ENCODE results near the gene CLEC14A. TPM values are rescaled to one million over a fixed set of nuclear protein-coding genes. Genes with fewer than 3 reads are reported as not detected.

Gene CLEC14A, protein sequence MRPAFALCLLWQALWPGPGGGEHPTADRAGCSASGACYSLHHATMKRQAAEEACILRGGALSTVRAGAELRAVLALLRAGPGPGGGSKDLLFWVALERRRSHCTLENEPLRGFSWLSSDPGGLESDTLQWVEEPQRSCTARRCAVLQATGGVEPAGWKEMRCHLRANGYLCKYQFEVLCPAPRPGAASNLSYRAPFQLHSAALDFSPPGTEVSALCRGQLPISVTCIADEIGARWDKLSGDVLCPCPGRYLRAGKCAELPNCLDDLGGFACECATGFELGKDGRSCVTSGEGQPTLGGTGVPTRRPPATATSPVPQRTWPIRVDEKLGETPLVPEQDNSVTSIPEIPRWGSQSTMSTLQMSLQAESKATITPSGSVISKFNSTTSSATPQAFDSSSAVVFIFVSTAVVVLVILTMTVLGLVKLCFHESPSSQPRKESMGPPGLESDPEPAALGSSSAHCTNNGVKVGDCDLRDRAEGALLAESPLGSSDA
- total RNA-seq, result 47.3 TPM

DNA sequence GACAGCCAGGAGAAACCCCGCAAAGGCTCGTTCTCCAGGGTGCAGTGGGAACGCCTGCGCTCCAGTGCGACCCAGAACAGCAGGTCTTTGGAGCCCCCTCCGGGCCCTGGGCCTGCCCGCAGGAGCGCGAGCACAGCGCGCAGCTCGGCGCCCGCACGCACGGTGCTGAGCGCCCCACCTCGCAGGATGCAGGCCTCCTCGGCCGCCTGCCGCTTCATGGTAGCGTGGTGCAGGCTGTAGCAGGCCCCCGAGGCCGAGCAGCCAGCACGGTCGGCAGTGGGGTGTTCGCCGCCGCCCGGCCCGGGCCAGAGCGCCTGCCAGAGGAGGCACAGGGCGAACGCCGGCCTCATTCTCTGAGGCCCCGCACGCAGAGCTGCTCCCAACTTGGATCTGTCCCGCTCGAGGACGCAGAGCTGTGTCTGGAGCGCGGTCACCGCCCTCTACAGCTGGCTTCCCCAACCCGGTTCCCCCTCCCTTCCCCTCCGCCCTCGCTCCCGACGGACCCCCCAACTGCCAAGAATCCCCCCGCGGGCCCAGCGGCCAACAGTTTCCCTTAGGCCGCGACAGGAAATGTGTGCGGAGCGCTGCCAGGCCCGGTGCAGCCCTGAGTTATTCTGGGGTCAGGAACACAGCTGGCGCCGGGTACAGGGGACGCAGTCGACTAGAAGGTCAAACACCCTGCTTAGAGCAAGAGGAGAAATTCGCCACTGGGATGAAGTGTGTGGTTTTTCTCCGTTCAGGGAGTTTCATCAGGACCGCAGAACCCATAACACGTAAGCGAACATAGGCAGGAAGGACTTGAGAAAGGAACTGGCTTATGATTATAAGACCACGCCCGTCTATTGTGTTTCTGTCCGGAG lies at the start of gene CLEC14A:
CLEC14A (minus strand) TSS at position 421 of the 860 bp plus-strand sequence; CDS start at position 350, 71 bp downstream.
- peak; percentile 83 for ATAC-seq
- intact Hi-C loops (cut with DNase I), result no loop called here
- peak; percentile 77 for DNase-seq (ENCODE audit: low spot score)

DNA sequence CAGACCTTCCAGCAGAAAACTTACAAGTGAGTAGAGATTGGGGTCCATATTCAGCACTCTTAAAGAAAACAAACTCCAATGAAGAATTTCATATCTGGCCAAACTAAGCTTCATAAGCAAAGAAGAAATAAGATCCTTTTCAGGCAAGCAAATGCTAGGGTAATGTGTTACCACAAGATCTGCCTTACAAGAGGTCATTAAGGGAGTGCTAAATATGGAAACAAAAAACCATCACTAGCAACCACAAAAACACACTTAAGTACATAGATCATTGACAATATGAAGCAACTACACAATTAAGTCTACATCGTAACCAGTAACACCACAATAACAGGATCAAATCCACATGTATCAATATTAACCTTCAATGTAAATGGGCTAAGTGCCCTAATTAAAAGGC lies 47.1 kb upstream of the CLEC14A start:
- ATAC-seq, result no peak
- intact Hi-C loops (cut with DNase I), result no loop called here

DNA sequence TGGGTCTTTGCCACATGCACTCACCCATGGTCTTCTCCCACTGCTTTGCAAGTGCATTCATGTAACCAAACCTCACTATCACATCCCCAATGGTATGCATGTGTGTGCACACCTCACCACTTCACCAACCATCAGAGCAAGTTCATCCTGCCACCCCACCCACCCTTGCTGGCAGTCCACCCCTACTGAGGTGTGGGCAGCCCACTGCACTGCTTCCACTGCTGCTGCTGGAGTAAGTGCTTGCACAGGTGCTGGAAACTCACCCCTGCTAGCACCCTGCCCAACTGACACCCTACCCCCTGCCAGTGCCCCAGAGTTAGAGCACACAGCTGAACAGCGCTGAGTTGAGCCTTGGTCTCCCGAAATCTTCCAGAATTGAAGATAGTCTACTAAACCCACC lies 46.1 kb upstream of the CLEC14A start:
- ATAC-seq (no peak), DNase-seq (ENCODE audit: low spot score) (no peak)
- intact Hi-C loops (cut with DNase I), result no loop called here

More for the DNA sequence above, 47.1 kb upstream of the CLEC14A start:
- no peak for DNase-seq (ENCODE audit: low spot score)

DNA sequence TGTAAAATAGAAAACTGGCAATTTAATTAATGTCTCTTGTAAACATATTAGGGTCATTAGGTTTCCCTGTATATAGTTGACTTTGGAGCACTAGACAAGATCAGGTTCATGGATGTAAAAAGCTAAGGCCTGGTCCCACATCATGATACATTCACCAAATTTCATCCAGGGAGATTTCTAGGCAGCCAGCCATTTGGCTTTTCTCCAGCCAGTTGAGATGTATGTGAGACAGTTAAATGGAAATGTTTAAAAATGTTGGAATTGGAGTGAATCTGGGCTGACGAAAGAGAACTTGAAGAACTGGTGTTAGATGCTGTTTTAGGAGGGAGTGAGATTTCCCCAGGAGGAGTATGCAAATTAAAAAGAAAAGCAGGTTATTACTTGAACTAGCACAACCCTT lies 41.8 kb upstream of the CLEC14A start:
- intact Hi-C loops (cut with DNase I), result no loop called here
- DNase-seq (ENCODE audit: low spot score) (no peak), ATAC-seq (no peak)

DNA sequence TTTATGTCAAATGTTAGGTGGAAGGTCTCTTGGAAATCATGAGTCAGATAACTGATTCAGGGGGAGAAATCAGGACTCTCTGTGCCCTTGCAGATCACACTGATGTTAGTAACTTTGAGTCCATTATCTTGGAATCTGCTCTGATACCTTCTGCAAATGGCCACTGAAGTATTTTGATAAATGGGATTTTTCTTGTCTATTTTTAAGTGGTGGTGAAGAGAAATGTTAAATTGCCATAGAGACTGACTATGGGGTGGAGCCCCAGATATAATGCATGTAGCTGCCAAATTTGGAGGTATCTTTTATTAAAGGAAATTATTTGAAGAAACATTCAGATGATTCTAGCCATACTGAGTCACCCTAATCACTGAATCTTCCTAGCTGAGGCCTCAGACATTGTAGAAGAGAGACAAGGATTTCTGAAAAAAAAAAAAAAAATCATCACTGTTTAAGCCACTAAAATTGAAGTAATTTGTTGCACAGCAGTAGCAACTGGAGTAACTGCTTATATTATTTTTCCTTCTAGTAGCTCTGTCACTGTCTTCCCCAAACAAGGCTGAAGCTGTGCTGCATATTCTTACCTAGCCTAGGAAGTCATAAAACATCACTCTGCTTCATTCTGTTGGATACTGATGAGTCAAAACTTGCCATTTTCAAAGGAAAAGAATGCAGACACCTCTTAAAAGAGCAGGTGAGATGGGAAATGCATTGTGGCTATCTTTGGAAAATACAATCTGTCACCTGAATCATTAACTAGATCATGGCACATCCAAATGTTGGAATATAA lies 36.0 kb upstream of the CLEC14A start:
- DNase-seq (ENCODE audit: low spot score), result no peak
- intact Hi-C loops (cut with DNase I), result no loop called here
- ATAC-seq, result no peak

DNA sequence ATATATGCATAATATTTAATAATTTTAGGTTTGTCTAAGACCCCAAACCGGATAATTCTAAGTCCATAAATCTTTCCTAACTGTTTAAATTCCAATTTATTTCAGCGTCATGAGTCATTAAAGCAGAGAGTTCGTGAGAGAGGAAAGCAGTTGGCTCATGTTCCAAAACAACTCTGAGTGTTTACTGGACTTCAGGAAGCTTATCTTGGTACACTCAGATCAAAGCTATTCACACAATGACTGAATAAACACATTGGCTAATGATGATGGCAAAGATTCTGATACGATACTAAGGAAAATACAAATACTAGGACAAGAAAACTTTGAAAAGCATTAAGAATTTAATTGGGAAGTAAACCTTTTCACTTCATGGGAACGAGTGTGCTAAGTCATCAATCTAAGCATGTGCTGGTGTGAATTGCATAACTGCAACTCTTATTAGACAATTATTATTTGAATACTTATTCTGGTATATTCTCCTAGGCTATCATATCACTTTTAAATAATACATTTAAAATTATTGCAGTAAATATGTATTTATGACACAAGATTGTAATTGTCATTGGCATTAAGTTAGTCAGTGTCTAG lies 34.8 kb upstream of the CLEC14A start:
- intact Hi-C loops (cut with DNase I), result no loop called here
- no peak for DNase-seq (ENCODE audit: low spot score)
- ATAC-seq, result no peak

DNA sequence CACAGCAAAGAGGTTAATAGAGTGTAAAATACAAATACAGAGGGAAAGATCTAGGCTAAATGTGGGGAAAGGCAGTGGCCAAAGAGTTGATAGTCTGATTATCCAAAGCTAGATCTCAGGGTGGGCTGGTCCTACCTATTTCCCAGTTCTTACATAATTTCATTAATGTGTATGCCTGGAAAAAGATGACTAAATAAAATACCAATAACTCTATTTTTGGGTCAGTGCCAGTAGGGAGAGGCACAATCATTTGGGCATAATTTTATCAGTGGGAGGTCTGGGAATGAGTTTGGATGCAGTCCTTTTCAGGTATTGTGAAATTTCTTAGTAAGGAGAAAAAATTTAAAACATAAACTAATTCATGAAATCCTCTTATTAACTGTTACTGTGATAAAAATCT lies 30.6 kb upstream of the CLEC14A start:
- intact Hi-C loops (cut with DNase I), result no loop called here
- DNase-seq (ENCODE audit: low spot score), result no peak
- no peak for ATAC-seq

DNA sequence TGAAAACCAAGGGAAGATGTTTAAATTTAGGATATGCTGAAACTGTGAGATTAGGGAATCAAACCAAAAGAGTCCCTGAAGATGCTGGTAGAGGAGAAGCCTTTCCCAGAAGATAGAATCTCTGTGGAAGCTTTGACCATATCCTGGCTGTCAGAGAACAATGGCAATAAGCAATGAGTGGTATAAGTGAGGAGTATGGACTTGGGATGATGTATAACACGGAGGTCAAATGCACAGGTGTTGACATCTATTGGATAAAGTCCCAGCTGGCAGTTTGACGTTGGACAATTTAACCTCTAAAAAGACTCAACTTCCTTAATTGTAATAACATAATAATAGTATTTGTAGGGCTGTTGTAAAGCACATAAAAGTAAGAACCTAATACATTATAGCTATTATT lies 30.1 kb upstream of the CLEC14A start:
- ATAC-seq, result no peak
- intact Hi-C loops (cut with DNase I), result no loop called here
- DNase-seq (ENCODE audit: low spot score), result no peak

DNA sequence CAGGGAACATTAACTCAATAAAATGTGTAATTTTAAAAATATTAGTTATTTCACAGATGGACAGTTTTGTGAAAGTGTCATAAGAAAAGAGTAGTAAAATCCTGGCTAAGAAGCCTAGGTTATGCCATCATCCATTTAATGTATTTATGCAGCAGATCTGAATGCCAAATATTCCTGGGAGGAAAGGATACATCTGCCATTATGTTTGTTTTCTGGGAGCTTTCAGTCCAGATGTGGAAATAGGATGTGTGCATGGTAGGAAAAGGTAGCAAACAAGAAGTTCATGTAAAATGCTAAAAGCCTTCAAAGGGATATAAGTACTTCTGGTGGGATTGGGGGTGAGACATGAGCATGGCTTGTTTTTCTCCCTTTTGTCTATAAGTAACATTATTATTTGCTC lies 27.0 kb upstream of the CLEC14A start:
- ATAC-seq (no peak), DNase-seq (ENCODE audit: low spot score) (no peak)
- intact Hi-C loops (cut with DNase I), result no loop called here

DNA sequence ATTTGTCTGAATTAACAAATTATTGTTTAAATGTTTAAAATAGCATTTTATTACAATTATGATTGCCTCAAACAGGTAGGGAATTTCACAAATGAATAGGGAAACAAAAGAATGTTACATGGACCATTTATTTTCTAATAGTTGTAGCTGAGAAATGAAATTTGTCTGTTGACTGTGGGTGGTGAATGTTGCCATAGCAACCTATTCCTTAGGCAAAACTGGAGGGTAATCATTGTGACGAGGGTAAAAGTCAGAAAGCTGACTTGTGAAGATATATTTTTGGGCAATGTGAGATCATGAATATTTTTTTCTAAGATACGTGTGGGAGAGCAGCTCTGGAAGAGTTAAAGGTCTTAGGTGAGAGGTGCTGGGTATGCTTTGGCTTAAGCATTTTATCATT lies 24.2 kb upstream of the CLEC14A start:
- ATAC-seq (no peak), DNase-seq (ENCODE audit: low spot score) (no peak)
- intact Hi-C loops (cut with DNase I), result no loop called here

DNA sequence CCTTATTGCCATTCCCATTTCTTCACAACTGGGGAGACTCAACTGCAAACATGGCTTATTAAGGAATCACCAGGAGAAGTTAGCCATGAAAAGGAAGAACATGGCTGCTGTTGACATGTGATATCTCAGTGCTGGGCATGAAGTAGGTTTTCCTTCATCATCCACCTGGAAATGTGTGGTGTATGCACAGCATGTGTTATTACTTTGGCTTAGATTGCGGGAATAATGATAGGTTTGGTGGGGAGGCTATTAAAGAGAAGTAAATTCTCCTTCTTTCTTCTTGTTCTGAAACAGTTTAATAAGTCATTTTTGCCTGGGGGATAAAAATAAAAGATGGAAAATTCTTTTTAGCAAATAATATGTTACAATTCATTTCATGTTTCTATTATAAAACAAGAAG lies 23.7 kb upstream of the CLEC14A start:
- intact Hi-C loops (cut with DNase I), result no loop called here
- ATAC-seq (no peak), DNase-seq (ENCODE audit: low spot score) (no peak)

DNA sequence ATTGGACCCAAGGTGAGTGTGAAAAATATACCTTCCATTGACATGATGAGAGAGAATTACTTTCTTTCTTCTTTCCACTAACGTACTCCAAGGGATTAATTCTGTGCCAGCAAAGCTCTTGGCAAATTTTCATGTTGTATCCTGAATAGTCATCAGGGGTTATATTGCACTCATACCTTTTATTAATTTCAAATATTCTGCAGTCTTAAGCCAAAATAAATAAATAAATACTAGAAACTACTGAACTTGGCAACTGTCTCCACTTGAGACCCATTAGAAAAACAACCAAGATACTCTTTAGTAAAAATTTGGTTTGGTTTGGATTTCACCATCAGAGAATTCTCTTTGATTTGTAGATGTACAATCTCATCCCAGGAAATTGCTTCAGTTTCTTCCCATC lies 22.1 kb upstream of the CLEC14A start:
- DNase-seq (ENCODE audit: low spot score) (no peak), ATAC-seq (peak; percentile 62)
- intact Hi-C loops (cut with DNase I), result no loop called here

DNA sequence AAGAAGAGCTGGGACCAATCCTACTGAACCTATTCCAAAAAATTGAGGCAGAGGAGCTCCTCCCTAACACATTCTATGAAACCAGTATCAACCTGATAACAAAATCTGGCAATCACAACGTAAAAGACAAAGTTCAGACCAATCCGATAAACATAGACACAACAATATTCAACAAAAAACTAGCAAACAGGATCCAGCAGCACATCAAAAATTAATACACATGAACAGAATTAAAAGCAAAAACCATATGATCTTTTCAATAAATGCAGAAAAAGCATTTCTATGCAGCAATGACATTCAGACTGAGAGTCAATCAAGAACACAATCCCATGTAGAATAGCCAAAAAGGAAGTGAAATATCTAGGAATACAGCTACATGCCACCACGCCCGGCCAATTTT lies 7.0 kb upstream of the CLEC14A start:
- no peak for ATAC-seq
- intact Hi-C loops (cut with DNase I), result no loop called here
- no peak for DNase-seq (ENCODE audit: low spot score)

DNA sequence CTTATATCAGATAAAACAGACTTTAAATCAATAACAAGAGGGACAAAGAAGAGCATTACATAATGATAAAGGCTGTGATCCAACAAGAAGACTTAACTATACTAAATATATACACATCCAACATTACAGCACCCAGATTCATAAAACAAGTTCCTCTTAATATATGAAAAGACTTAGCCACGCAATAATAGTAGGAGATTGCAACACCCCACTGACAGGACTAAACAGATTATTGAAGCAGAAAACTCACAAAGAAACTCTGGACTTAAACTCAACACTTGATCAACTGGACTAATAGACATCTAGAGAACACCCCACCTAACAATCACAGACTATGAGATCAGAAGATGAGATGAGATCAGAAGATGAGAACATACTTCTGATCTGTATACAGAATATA lies 5.7 kb upstream of the CLEC14A start:
- ATAC-seq (no peak), DNase-seq (ENCODE audit: low spot score) (no peak)
- intact Hi-C loops (cut with DNase I), result no loop called here

DNA sequence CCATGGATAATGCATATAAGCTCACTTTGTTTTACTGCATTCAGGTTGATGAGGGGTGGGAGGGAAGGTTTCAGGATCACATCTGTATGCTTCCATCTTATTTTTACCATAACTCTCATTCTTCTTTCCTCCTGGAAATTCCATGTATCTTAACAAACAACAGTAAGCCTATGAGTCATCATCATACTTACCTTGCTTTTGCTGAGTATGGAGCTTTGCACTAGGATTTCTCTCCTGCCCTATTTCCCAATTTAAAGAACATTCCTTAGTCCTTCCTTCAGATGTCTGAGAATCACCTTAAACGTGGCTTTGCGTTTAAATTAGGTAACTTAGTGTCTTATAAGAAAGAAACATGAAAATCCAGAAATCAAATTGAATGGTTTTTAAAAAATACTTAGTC lies 1.6 kb upstream of the CLEC14A start:
- DNase-seq (ENCODE audit: low spot score), result no peak
- no peak for ATAC-seq
- intact Hi-C loops (cut with DNase I), result no loop called here

DNA sequence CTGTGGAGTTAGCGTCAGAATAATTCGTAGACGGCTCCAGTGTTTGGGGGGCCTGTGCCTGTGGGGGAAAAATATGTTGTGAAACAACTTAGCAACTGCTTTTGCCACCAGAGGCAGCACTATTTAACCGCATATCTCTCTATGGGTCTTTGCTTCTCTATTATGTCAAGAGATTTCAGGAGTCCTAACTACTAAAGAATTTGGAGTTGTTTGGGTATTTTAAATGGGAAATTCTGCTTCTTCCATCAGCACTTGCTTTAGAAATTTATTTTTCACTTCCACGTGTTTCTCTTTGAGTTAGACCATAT lies 594 bp upstream of the CLEC14A start:
- ATAC-seq (peak; percentile 84), DNase-seq (ENCODE audit: low spot score) (no peak)
- intact Hi-C loops (cut with DNase I), result no loop called here

DNA sequence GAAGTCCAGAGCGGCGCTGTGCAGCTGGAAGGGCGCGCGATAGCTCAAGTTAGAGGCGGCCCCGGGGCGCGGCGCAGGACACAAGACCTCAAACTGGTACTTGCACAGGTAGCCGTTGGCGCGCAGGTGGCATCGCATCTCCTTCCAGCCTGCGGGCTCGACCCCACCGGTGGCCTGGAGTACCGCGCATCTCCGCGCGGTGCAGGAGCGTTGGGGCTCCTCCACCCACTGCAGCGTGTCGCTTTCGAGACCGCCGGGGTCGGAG lies 553 bp downstream of the CLEC14A start:
- intact Hi-C loops (cut with DNase I), result no loop called here
- ATAC-seq (peak; percentile 18), DNase-seq (ENCODE audit: low spot score) (no peak)

DNA sequence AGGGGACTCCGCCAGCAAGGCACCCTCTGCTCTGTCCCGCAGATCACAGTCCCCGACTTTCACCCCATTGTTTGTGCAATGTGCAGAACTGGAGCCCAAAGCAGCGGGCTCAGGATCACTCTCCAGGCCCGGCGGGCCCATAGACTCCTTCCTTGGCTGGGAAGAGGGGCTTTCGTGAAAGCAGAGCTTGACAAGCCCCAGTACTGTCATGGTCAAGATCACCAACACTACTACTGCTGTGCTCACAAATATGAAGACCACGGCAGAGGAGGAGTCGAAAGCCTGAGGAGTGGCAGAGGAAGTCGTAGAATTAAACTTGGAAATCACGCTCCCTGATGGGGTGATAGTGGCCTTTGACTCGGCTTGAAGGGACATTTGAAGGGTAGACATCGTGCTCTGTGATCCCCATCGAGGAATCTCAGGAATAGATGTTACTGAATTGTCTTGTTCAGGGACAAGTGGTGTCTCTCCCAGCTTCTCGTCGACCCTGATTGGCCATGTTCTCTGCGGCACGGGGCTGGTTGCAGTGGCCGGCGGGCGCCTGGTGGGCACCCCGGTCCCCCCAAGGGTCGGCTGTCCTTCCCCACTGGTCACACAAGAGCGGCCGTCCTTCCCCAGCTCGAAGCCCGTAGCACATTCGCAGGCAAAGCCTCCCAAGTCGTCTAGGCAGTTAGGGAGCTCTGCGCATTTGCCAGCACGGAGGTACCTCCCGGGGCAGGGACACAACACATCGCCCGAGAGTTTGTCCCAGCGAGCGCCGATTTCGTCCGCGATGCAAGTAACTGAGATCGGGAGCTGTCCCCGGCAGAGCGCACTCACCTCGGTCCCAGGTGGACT lies 1.1 kb downstream of the CLEC14A start:
- intact Hi-C loops (cut with DNase I), result no loop called here
- peak; percentile 60 for DNase-seq (ENCODE audit: low spot score)
- ATAC-seq, result peak; percentile 10

DNA sequence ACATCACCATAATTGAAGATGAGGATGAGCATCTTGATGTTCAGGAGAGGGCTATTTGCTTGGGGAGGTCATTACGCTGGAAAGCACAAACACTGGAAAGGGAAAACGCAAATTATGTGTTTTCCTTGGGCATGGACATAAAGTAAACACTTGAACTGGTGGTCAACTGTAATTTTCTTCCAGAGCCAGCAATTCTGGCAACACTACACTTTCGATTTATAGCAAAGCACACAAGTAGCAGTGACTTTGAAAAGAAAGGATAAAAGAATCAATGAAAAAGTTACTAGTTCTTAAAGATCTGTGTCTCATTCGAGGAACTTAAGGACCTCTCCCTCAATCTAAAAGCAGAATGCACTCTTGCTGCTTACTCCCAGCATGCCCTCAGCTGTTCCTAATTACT lies 2.2 kb downstream of the CLEC14A start:
- no peak for DNase-seq (ENCODE audit: low spot score)
- intact Hi-C loops (cut with DNase I), result no loop called here
- ATAC-seq, result no peak
